Esophagus squamous epithelium (tissue), 5 donors: Measurements from ENCODE around the gene SHISA5. TPM values are rescaled to one million over a fixed set of nuclear protein-coding genes. Genes with fewer than 3 reads are reported as not detected.

ENCODE experiments used
- DNase-seq: peaks from one replicate; lab custom pipeline; 2025; lab: John Stamatoyannopoulos, UW
- H3K27ac ChIP-seq, 4 donors: fragments of 200-600 bp; sonication (generic); one replicate each; pipeline ENCODE4 v1.5.1; 2016 to 2019; ENCODE audit warnings: mild to moderate bottlenecking in 1 of 4
- H3K27me3 ChIP-seq, 4 donors: fragments of 200-600 bp; sonication (generic); 1 replicate in 3 of 4; 2 replicates in 1 of 4; pipeline versions ENCODE4 v1.5.1 to v1.6.0; 2017 to 2021; ENCODE audit warnings: antibody characterized with exemption in 1 of 4
- H3K36me3 ChIP-seq, 3 donors: fragments of 200-600 bp; sonication (generic); one replicate each; pipeline ENCODE4 v1.5.1; 2016 to 2019
- H3K4me1 ChIP-seq, 3 donors: fragments of 200-600 bp; sonication (generic); one replicate each; pipeline ENCODE4 v1.5.1; 2017 to 2019
- H3K4me3 ChIP-seq, 4 donors: fragments of 200-600 bp; sonication (generic); 1 replicate in 3 of 4; 2 replicates in 1 of 4; pipeline ENCODE4 v1.5.1; 2016 to 2019; ENCODE audit warnings: mild to moderate bottlenecking in 2 of 4, moderate library complexity in 1 of 4
- H3K9me3 ChIP-seq, 3 donors: fragments of 200-600 bp; sonication (generic); one replicate each; pipeline ENCODE4 v1.5.1; 2016 to 2019
- POLR2A ChIP-seq, 4 donors: fragments of 450-650 bp; IDR thresholded peaks; one replicate each; pipeline ENCODE4 v1.6.1; 2017; ENCODE audit warnings: antibody characterized with exemption in 4 of 4, mild to moderate bottlenecking in 4 of 4, moderate library complexity in 3 of 4
- WGBS, 2 donors: methylation state at CpG; one replicate each; pipeline ENCODE4 v1.1.5; 2018; 5-methylcytosine and 5-hydroxymethylcytosine counted together
- intact Hi-C: fragments of 100-400 bp; cut with DNase I; formaldehyde crosslinking; loops from one replicate; pipeline ENCODE4 v1.15.0; 2022
- total RNA-seq, 4 donors: library from RNA; depleted of rRNA; stranded (reverse); fragments of >200 nt; gene quantifications; one replicate each; pipeline ENCODE4 v1.1.0, GENCODE V29; 2016
- TF ChIP-seq, protein P1 (sequence below), 6 experiments: fragments of 450-650 bp in 4 of 6; fragments of 200-600 bp in 2 of 6; sonication (generic) in 2 of 6; IDR thresholded peaks; one replicate each; pipeline ENCODE4 v1.5.1; 2016 to 2019; ENCODE audit warnings: antibody characterized with exemption in 6 of 6, mild to moderate bottlenecking in 4 of 6, moderate library complexity in 4 of 6
- donor health status: DM: yes; HTN: yes; CAD: no.

Gene SHISA5
- total RNA-seq, 4 donors from 2014 or later, result 71.8 to 138 (median 115) TPM

DNA sequence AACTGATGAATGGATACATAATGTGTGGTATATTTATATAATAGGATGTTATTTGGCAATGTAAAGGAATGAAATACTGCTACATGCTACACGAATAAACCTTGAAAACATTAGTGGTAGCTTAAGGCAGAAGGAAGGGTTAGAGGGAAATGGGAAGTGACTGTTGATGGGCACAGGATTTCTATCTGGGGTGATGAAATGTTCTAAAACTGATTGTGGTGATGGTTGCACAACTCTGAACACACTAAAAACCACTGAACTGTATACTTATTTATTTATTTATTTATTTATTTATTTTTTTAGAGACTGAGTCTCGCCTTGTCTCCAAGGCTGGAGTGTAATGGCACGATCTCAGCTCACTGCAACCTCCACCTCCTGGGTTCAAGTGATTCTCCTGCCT is 24.8 kb upstream of the SHISA5 start:
- H3K27me3 ChIP-seq, result no peaks in the 10 kb centered on the region
- WGBS, 2 donors, result 76% methylated on average over 3 of the region's 3 CpGs
- DNase-seq, result no peak
- H3K9me3 ChIP-seq, result no peaks in the 10 kb centered on the region
- no peak overlapping the region for H3K27ac ChIP-seq
- TF ChIP-seq, protein P1, sequence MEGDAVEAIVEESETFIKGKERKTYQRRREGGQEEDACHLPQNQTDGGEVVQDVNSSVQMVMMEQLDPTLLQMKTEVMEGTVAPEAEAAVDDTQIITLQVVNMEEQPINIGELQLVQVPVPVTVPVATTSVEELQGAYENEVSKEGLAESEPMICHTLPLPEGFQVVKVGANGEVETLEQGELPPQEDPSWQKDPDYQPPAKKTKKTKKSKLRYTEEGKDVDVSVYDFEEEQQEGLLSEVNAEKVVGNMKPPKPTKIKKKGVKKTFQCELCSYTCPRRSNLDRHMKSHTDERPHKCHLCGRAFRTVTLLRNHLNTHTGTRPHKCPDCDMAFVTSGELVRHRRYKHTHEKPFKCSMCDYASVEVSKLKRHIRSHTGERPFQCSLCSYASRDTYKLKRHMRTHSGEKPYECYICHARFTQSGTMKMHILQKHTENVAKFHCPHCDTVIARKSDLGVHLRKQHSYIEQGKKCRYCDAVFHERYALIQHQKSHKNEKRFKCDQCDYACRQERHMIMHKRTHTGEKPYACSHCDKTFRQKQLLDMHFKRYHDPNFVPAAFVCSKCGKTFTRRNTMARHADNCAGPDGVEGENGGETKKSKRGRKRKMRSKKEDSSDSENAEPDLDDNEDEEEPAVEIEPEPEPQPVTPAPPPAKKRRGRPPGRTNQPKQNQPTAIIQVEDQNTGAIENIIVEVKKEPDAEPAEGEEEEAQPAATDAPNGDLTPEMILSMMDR (IDR thresholded peaks at IDR 0.05), result no peak
- no peak for TF ChIP-seq POLR2A (IDR thresholded peaks at IDR 0.05)
- no peaks in the 10 kb centered on the region for H3K4me1 ChIP-seq
- H3K36me3 ChIP-seq, result peaks cover 0 to 69% (median 0%) of the 10 kb centered on the region in 3 donors
- H3K4me3 ChIP-seq, result no peak overlapping the region
- intact Hi-C loops, result no loop called here

DNA sequence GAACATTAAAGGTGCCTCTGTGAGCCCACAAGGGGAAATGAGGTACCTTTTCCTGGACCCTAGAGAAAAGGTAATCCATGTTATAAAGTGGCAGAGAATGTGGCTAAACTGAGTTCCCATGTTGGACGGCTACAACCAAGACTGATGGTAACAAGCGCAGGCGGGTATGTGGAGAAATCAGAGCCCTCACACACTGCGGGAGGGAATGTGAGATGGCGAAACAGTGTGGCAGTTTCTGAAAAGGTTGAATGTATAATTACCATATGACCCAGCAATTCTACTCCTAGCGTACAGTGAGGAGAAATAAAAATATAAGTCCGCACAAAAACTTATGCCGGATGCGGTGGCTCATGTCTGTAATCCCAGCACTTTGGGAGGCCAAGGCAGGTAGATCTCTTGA is 24.1 kb upstream of the SHISA5 start:
- 84 to 92% methylated on average over 9 of the region's 9 CpGs for WGBS, 2 donors
- H3K27me3 ChIP-seq, result no peaks in the 10 kb centered on the region
- H3K27ac ChIP-seq, result no peak overlapping the region
- no peaks in the 10 kb centered on the region for H3K4me1 ChIP-seq
- TF ChIP-seq POLR2A (IDR thresholded peaks at IDR 0.05), result no peak
- TF ChIP-seq, protein P1 (IDR thresholded peaks at IDR 0.05), result no peak
- H3K36me3 ChIP-seq, result peaks cover 0 to 68% (median 0%) of the 10 kb centered on the region in 3 donors
- no peaks in the 10 kb centered on the region for H3K9me3 ChIP-seq
- no peak overlapping the region for H3K4me3 ChIP-seq
- intact Hi-C loops, result no loop called here
- no peak for DNase-seq

DNA sequence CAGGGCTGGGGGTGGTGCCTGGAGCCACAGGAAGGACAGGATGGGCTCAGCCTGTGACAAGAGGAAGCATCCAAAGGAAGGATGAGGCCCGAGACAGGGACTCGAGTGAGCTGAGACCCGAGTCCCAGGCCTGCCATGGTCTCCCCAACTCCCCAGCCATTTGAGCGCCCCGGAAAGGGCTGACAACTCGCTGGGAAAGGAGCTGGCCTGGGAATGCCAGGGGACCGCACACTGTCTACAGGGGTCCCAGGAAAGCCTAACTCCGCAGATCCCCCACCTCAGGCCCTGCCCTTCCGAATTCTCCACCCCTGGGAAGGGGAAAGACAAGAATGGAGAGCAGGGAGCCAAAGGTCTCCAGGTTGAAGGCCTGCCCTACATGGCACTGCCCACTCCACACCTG is 21.0 kb upstream of the SHISA5 start:
- intact Hi-C loops, result no loop called here
- 86 to 92% methylated on average over 2 to 9 of the region's 9 CpGs for WGBS, 2 donors
- no peaks in the 10 kb centered on the region for H3K4me1 ChIP-seq
- H3K27ac ChIP-seq, result no peak overlapping the region
- H3K36me3 ChIP-seq, result peaks cover 0 to 63% (median 0%) of the 10 kb centered on the region in 3 donors
- no peaks in the 10 kb centered on the region for H3K27me3 ChIP-seq
- DNase-seq, result no peak
- no peak overlapping the region for H3K4me3 ChIP-seq
- H3K9me3 ChIP-seq, result no peaks in the 10 kb centered on the region
- no peak for TF ChIP-seq POLR2A (IDR thresholded peaks at IDR 0.05)
- TF ChIP-seq, protein P1 (IDR thresholded peaks at IDR 0.05), result no peak

DNA sequence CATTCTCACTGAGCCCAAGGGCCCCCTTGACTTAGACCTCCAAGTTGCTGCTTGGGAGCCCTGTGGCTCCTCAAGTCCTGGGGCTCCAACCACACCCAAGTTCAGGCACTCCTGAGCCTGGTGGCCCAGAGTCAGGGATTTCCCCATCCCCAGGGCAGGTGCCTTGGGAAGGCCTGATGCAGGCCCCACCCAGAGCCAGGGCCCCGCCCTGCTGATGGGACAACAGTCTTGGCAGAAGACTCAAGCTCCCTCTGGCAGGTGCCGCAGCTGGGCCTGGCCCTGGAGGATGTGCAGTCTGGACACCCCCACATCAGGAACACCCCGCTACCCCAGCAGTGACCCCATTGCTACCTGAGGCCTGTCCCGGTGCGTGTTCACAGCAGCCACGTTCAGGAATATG is 17.7 kb upstream of the SHISA5 start:
- H3K9me3 ChIP-seq, result no peaks in the 10 kb centered on the region
- intact Hi-C loops, result no loop called here
- 40 to 83% methylated on average over 1 to 2 of the region's 6 CpGs for WGBS, 2 donors
- peaks cover 0 to 55% (median 0%) of the 10 kb centered on the region in 3 donors for H3K36me3 ChIP-seq
- H3K4me3 ChIP-seq, result no peak overlapping the region
- DNase-seq, result no peak
- no peak overlapping the region for H3K27ac ChIP-seq
- TF ChIP-seq POLR2A (IDR thresholded peaks at IDR 0.05), result no peak
- TF ChIP-seq, protein P1 (IDR thresholded peaks at IDR 0.05), result no peak
- no peaks in the 10 kb centered on the region for H3K4me1 ChIP-seq
- no peaks in the 10 kb centered on the region for H3K27me3 ChIP-seq

DNA sequence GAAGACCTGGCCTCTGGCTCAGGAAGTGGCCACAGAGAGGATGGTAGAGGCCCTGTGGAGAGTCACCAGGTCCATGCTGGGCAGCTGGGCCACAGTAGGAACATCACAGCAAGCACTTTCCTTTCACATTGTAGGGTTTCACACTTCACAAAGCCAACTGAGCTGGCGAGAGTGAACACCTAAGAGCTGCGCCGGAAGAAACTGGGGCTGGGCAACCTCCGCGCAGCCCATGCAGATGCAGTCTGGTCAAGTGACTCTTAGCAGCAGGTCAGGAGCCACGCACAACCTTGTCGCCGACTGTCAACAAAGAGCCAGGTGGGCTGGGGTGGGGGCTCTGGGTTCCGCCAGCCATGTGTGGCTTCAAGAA is 15.3 kb upstream of the SHISA5 start:
- no peak for TF ChIP-seq POLR2A (IDR thresholded peaks at IDR 0.05)
- TF ChIP-seq, protein P1 (IDR thresholded peaks at IDR 0.05), result no peak

More for the DNA sequence above, 15.3 kb upstream of the SHISA5 start:
- no peaks in the 10 kb centered on the region for H3K9me3 ChIP-seq
- no peak overlapping the region for H3K4me3 ChIP-seq
- no peaks in the 10 kb centered on the region for H3K4me1 ChIP-seq
- whole genome bisulfite sequencing, 2 donors, result 80 to 100% methylated on average over 1 to 5 of the region's 9 CpGs
- intact Hi-C loops, result no loop called here
- H3K27ac ChIP-seq, result no peak overlapping the region
- no peaks in the 10 kb centered on the region for H3K27me3 ChIP-seq
- no peak for DNase-seq
- H3K36me3 ChIP-seq, result peaks cover 0 to 35% (median 0%) of the 10 kb centered on the region in 3 donors
